ENCODE results near the gene PAX3. TPM values are rescaled to one million over a fixed set of nuclear protein-coding genes. Genes with fewer than 3 reads are reported as not detected.

The PAX3 gene
- total RNA-seq (2022; extraction: Qiagen RNA extraction; ENCODE audit: low read depth), result not detected in 5 replicates

GRCh38 chr2:222298311-222299150, at the start of gene PAX3:
PAX3 (minus strand) TSS chr2:222298998; CDS start chr2:222298615, 383 bp downstream.

Other genes with a start within 250 kb of the PAX3 start
- 0.15 to 0.31 TPM (median 0.20 TPM) in 5 replicates for gene SGPP2, start 125.5 kb upstream of the PAX3 start, total RNA-seq (2022; extraction: Qiagen RNA extraction; ENCODE audit: low read depth)

Measured in A549 treated with DMSO at 1 μM for 4 hours (cell line).